Stimulated activated CD4-positive, alpha-beta T cell treated with anti-CD3 and anti-CD28 coated beads, TNF-alpha, amount 100 ng/mL, for 24 hours (primary cell): ENCODE results near the gene SLC25A33.
"Not testable (repeated sequence)": the region's sequence is repeated elsewhere in the genome, so short reads cannot be mapped to it uniquely, and the experiment has no call there.

Source experiments
- DNase-seq, 3 experiments: peaks; one replicate each; pipeline ENCODE4 v3.0.0-alpha.2; 2020; ENCODE audit warnings: low read depth in 3 of 3

Gene SLC25A33

DNA sequence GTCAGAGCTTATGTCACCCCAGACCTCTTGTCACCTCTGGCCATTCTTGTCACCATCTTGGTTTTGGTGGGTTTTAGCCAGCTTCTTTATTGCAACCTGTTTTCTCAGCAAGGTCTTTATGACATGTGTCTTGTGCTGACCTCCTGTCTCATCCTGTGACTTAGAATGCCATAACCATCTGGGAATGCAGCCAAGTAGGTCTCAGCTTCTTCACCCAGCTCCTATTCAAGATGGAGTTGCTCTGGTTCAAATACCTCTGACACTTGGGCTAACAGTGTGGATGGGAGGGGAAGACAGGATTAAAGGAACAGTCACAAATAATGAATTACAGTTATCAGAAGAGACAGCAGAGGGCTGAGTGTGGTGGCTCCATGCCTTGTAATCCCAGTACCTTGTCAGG lies 81.8 kb downstream of the SLC25A33 start:
- DNase-seq, result no peak

DNA sequence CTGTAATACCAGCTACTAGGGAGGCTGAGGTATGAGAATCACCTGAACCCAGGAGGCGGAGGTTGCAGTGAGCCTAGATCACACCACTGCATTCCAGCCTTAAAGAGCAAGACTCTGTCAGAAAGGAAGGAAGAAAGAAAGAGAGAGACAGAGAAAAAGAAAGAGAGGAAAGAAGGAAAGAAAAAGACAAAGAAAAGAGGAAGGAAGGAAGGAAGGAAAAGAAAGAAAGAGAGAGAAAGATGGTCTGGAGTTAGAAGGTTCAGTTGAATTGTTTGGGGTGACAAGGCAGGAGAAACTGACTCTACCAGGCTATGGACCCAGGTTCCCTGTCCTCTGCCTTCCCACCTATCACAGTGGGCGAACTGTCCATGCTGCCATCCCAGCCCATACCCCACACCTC lies 84.8 kb downstream of the SLC25A33 start:
- DNase-seq, result no peak

DNA sequence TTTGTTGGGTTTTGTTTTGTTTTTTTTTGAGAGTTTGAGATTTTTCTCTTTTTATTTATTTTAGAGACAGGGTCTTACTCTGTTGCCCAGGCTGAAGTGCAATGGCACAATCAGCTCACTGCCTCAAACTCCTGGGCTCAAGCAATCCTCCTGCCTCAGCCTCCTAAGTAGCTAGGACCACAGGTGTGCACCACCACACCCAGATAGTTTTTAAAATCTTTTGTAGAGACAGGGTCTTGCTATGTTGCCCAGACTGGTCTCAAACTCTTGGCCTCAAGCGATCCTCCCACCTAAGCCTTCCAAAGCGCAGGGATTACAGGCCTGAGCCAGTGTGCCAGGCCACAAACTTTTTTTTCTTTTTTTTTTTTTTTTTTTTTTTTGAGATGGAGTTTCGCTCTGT lies 85.8 kb downstream of the SLC25A33 start:
- not testable (repeated sequence) for DNase-seq

DNA sequence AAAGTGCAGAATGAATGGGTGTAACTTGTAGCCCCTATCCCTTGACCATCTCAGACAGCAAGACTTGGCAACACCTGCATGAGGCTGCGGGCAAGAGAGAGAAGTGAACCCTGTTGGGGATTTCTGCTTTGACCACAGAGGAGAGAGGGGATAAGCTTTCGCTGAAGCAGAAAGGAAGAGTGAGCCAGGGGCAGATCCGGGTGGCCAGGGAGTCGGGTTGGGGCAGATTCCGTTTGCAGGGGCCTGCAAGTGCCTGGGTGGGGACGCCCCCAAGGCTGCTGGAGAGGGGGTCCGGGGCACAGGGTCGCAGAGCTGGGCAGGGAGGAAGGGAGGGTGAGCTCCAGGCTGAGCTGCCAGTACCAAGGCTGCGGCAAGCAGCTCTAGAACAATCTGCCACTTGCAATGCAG lies 86.9 kb downstream of the SLC25A33 start:
- DNase-seq, result no peak

DNA sequence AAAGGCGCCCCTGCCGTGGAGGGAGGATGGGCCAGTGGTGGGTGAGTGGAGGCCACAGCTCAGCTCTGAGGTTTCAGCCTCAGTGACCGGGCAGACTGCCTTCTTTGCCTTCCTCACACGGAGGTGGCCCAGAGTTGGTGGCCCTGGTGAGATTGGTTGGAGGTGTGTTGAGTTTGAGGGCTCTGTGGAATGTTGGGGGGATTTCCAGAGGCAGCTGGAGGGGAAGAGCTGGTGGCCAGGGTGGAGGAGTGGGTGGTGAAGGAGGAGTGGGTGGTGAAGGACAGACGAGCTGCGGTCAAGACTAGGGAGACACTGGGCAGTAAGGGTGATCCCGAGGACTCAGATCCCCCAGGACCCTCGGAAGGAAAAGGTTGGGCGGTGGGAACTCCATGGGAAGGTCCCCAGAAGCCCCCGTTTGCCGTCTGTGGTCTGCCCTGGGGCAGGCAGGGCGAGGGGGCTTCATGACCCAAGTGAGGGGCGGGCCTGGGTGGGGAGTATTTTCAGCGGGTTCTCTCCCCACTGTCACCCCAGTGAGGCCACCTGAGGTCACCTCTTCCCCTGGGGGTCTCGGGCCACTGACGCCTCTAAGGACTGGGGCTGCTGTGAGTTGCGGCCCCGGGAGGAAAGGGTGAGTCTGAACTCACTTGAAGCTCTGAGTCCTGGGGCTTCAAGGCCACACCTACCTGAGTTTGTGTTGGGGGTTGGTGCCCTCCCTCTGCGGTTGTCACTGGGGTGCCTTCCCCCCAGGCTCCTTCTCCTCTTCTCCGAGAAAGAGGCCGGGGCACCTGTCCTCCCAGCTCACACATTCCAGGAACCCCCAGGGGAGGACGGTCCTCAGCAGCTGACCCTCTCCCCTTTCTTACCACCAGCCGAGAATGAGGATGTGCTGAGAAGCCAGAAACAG lies 89.5 kb downstream of the SLC25A33 start:
- DNase-seq, result peak in 1 of 3 experiments; percentile 74

DNA sequence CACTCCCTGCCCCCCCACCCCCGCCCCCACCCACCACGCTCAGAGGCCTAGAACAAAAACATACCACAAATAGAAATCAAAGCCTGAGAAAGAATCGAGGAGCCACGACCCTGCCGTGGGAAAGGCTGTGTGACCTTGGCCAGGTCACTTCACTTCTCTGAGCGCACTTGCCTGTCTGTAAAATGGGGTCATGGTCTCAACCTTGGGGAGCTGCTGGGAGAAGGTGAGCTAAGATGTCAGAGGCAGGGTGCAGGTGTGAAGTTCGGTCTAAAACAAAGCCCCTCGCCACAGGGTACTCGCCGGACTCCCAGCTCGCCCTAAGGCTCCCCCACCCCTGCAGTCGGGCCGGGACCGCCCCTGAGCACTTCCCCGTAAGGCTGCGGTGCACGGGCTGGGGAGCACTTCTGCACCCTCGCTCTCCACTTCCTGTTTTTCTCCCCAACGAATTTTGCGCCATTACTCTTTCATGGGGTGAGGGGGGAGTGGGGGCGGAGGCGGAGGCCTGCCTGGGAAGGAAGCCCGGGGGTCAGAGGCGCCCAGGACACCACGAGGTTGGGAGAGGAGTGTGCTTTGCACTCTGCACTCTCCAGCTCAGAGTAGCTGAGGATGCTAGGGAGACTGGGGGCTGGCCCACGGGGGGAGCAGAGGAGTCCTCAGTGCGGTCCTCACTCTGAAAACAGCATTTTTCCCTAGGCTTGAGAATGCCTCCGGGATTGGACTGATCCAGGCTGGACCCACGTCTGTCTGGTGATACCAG lies 90.4 kb downstream of the SLC25A33 start:
- peak in 1 of 3 experiments; percentile 81 for DNase-seq

DNA sequence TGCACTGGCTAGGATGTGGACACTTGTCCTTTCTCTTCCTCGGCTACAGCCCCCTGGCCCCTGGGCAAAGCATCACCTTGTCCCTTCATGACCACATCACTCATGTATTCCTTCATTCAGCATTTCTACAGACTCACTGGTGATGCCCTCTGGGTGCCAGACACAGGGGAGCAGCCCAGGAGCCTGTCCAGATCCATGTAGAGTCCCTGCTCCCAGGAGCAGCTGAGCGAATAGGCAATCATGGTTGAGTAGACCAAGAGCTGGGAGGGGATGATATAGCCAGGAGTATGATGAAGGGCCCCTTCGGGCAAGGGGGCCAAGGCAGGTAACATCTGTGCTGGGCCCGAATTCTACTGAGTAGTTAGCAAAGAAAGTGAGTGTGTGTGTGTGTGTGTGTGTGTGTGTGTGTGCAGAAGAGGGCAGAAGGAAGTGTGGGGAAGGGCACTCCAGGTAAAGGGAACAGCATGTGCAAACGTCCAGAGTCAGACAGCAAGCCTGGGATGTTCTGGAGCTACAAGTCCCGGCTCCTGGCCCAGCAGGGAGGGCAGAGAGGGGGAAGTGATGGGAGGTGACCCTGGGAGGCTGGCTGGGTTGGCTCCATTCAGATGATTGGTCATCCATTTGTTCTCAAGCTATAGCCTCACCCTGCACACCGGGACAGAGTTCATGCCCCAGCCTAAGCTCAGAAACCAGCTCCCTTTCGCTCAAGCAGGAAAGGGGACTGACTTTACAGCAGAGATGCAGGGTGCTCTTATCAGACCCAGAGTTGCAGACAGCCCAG lies 91.3 kb downstream of the SLC25A33 start:
- DNase-seq, result no peak

DNA sequence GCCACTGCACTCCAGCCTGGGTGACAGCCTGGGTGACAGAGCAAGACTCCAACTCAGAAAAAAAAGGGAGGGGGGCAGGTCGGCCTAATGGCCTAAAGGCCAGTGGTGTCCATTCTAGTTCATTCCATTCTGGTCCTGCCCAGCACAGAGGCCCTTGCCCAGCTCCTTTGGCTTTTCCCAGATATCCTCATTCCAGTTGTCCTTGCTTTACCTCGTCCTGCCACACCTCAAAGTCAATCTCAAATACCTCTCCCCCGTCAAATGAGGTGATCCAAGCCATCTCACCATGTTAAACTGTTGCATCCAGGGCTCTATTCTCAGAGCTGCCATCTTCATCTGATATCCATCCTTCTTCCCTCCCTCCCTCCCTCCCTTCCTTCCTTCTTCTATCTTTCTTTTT lies 92.3 kb downstream of the SLC25A33 start:
- no peak for DNase-seq

DNA sequence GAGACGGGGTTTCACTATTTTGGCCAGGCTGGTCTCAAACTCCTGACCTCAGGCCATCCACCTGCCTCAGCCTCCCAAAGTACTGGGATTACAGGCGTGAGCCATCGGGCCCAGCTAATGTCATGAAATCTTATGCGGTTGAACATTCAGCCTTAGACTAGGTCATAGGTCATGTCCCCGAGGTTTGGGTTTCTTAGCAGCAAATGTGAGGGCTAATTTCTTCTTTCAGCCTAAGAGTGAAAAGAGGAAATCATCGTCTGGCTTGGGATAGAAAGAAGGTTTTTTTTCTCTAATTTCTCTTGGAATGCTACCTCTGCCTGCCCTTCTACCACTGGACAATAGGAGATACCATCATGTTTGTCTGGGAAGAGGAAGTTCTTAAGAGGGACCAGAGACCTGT lies 94.2 kb downstream of the SLC25A33 start:
- no peak for DNase-seq

DNA sequence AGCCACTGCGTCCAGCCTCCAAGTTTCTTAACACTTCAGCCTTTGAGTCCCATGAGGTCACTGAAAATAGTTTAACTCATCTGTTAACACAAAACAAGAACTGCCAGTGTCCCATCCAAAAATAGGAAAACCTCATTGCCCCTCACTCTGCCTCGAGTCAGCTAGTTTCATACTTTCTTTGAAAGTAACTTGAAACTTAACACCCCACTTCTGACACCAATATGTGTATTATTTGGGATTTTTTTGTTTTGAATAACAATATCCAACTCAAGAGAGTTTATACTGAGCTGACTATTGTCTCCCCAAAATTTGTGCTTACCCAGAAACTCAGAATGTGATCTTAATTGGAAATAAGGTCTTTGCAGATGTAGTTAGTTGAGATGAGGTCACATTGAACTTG lies 95.3 kb downstream of the SLC25A33 start:
- no peak for DNase-seq
